GM12878 (cell line): ENCODE results near the gene JRKL. TPM values are rescaled to one million over a fixed set of nuclear protein-coding genes. Genes with fewer than 3 reads are reported as not detected.
A peak's percentile ranks its signal among the peaks of the same experiment; 100 is the strongest.

Experiments
- ATAC-seq: fragments of 200-7000 bp; cut with Tn5 transposase; 3 replicates; pipeline ENCODE4 v1.9.1; 2020; ENCODE audit warnings: mild to moderate bottlenecking, moderate library complexity
- BruUV-seq: library from RNA; stranded (reverse); fragments of 400-500 nt; replicated peaks from 2 replicates; lab custom pipeline; 2021; lab: Mats Ljungman, UMichigan
- CTCF ChIA-PET: fragments of 300-600 bp; sonication (Branson Sonifier 250); formaldehyde crosslinking; extraction: SDS; loops from one replicate; lab custom pipeline; 2021; ENCODE audit warnings: inconsistent platforms; lab: Yijun Ruan, JAX
- POLR2A ChIA-PET: fragments of 350-600 bp; formaldehyde crosslinking; extraction: SDS; loops from one replicate; lab custom pipeline; 2021; ENCODE audit warnings: inconsistent platforms; lab: Charles Lee
- RAD21 ChIA-PET: fragments of 300-600 bp; sonication (Branson Sonifier 250); formaldehyde crosslinking; loops from one replicate; lab custom pipeline; 2023; ENCODE audit warnings: antibody characterized with exemption; ENCODE audit not compliant: unreplicated experiment; lab: Charles Lee
- SMC1A ChIA-PET: fragments of 300-600 bp; sonication (Branson Sonifier 250); formaldehyde crosslinking; loops from one replicate; lab custom pipeline; 2023; ENCODE audit not compliant: unreplicated experiment, uncharacterized antibody; lab: Charles Lee
- DNase-seq: peaks from one replicate; pipeline ENCODE4 v3.0.0-alpha.2; 2011; ENCODE audit warnings: low read depth, low spot score
- FAIRE-seq: peaks from 3 replicates; lab custom pipeline; 2011; peaks lifted over from hg19 to GRCh38; lab: Jason Lieb, UNC
- H2AFZ ChIP-seq: 2 replicates; pipeline ENCODE4 v1.6.0; 2011; ENCODE audit warnings: low read depth, low read length, control low read depth; ENCODE audit not compliant: control insufficient read depth
- H3K27ac ChIP-seq: 2 replicates; pipeline ENCODE4 v1.5.1; 2011; ENCODE audit warnings: control low read depth; ENCODE audit not compliant: control insufficient read depth, insufficient read depth
- H3K27me3 ChIP-seq, 2 experiments: replicated peaks in 1 of 2; 2 replicates each; pipeline versions ENCODE4 v1.6.0 to v1.6.1; 2011; ENCODE audit warnings: low read length in 1 of 2; ENCODE audit not compliant: control insufficient read depth in 2 of 2, insufficient read depth in 2 of 2
- H3K36me3 ChIP-seq, 2 experiments: 2 replicates each; pipeline ENCODE4 v1.5.1; 2011; ENCODE audit warnings: low read length in 1 of 2; ENCODE audit not compliant: control insufficient read depth in 2 of 2, insufficient read depth in 2 of 2
- H3K4me1 ChIP-seq: 2 replicates; pipeline ENCODE4 v1.6.1; 2011; ENCODE audit warnings: mild to moderate bottlenecking, low read length, moderate library complexity, mixed read lengths; ENCODE audit not compliant: control insufficient read depth, insufficient read depth
- H3K4me2 ChIP-seq: 2 replicates; pipeline ENCODE4 v1.6.0; 2011; ENCODE audit warnings: control low read depth; ENCODE audit not compliant: control insufficient read depth, insufficient read depth
- H3K4me3 ChIP-seq: fragments of 200-600 bp; sonication (generic); 2 replicates; pipeline ENCODE4 v1.5.1; 2016
- H3K79me2 ChIP-seq: 2 replicates; pipeline ENCODE4 v1.6.0; 2011; ENCODE audit warnings: low read length; ENCODE audit not compliant: control insufficient read depth, insufficient read depth
- H3K9ac ChIP-seq: 2 replicates; pipeline ENCODE4 v1.8.0; 2011; ENCODE audit warnings: low read length, control low read depth, mixed read lengths; ENCODE audit not compliant: control insufficient read depth, insufficient read depth
- H3K9me3 ChIP-seq: replicated peaks from 3 replicates; pipeline ENCODE4 v1.5.1; 2011; ENCODE audit warnings: mild to moderate bottlenecking, low read length; ENCODE audit not compliant: control insufficient read depth, insufficient read depth
- H4K20me1 ChIP-seq: 2 replicates; pipeline ENCODE4 v1.6.0; 2011; ENCODE audit not compliant: control insufficient read depth, insufficient read depth
- ATF7 ChIP-seq: fragments of 450-650 bp; IDR thresholded peaks from 2 replicates; pipeline ENCODE4 v1.6.1; 2016; ENCODE audit warnings: low read depth, mild to moderate bottlenecking
- CBX5 ChIP-seq: sonication (generic); IDR thresholded peaks from 2 replicates; pipeline ENCODE4 v1.6.1; 2016; ENCODE audit warnings: low read depth, moderate library complexity, mild to moderate bottlenecking, inconsistent platforms
- NFYB ChIP-seq: IDR thresholded peaks from 2 replicates; pipeline ENCODE4 v1.6.1; 2011; ENCODE audit warnings: low read depth, mild to moderate bottlenecking, low read length, improper control_type of control experiment, moderate library complexity; ENCODE audit not compliant: insufficient read depth
- NRF1 ChIP-seq: conservative IDR thresholded peaks from 2 replicates; pipeline ENCODE4 v1.6.1; 2011; ENCODE audit warnings: mild to moderate bottlenecking, low read depth, low read length, improper control_type of control experiment
- PKNOX1 ChIP-seq: fragments of 450-650 bp; IDR thresholded peaks from 2 replicates; pipeline ENCODE4 v1.6.1; 2016; ENCODE audit warnings: mild to moderate bottlenecking
- PML ChIP-seq: IDR thresholded peaks from 2 replicates; pipeline ENCODE4 v1.6.1; 2012; ENCODE audit warnings: low read length, inconsistent platforms
- RB1 ChIP-seq: fragments of 450-650 bp; formaldehyde crosslinking; IDR thresholded peaks from 2 replicates; pipeline ENCODE4 v1.6.1; 2017; ENCODE audit warnings: mild to moderate bottlenecking, borderline replicate concordance
- RUNX3 ChIP-seq: IDR thresholded peaks from 2 replicates; pipeline ENCODE4 v1.6.1; 2012; ENCODE audit warnings: low read length, inconsistent platforms
- SPI1 ChIP-seq: IDR thresholded peaks from 2 replicates; pipeline ENCODE4 v1.6.1; 2011; ENCODE audit warnings: low read depth, mild to moderate bottlenecking, low read length, moderate library complexity, borderline replicate concordance; ENCODE audit not compliant: insufficient read depth
- TBL1XR1 ChIP-seq: IDR thresholded peaks from 2 replicates; pipeline ENCODE4 v1.6.1; 2012; ENCODE audit warnings: low read depth, low read length, improper control_type of control experiment
- ZNF24 ChIP-seq: fragments of 450-650 bp; IDR thresholded peaks from 2 replicates; pipeline ENCODE4 v1.6.1; 2017; ENCODE audit warnings: antibody characterized with exemption, mild to moderate bottlenecking
- WGBS: methylation state at CpG from one replicate; pipeline ENCODE4 v1.1.6; 2016; ENCODE audit warnings: low lambda C conversion rate; ENCODE audit not compliant: insufficient replicate concordance, insufficient coverage; ENCODE audit errors: missing lambda C conversion rate; 5-methylcytosine and 5-hydroxymethylcytosine counted together
- in situ Hi-C: fragments of 300-500 bp; cut with MboI; formaldehyde crosslinking; loops from 9 replicates; pipeline ENCODE4 v1.14.3; 2018; ENCODE audit warnings: mixed read lengths
- intact Hi-C: fragments of 100-400 bp; cut with micrococcal nuclease; formaldehyde crosslinking; loops from one replicate; pipeline ENCODE4 v1.14.2; 2022; ENCODE audit not compliant: unreplicated experiment
- polyA plus RNA-seq, 11 experiments: library from polyadenylated mRNA; depleted of rRNA in 4 of 11; unstranded in 6 of 11; stranded (reverse) in 5 of 11; fragments of >200 nt; fragmentation: Nextera tagmentation in 4 of 11; fragmentation: Illumina TruSeq in 1 of 11; extraction: Ambion mirVana in 4 of 11; extraction: Trizol in 1 of 11; gene quantifications; 1 replicate in 1 of 11; 2 replicates in 10 of 11; pipeline versions ENCODE4 v1.2.1 to v1.2.3, GENCODE V29; 2011 to 2016; ENCODE audit warnings: inconsistent platforms in 2 of 11, missing spikeins in 2 of 11, low read depth in 1 of 11
- total RNA-seq, 4 experiments: library from RNA; depleted of rRNA in 3 of 4; stranded (reverse); fragments of >200 nt in 3 of 4; fragmentation: Illumina TruSeq in 1 of 4; extraction: Trizol in 1 of 4; gene quantifications; 2 replicates each; pipeline versions ENCODE4 v1.2.1 to v1.2.3, GENCODE V29; 2013 to 2021

The JRKL gene
- total and polyA plus RNA-seq, 10 of the 15 experiments (the other 5 are each of a cell fraction or from before 2014, with no cell fraction given) = 3.8 to 12.4 (median 8.5) TPM

- CTCF ChIA-PET = interaction anchor here (1.1 kb wide), 1 partner anchor 20 kb away, joined by 3 read pairs; no protein-coding TSS in a partner anchor
- 95% methylated on average over 4 of the region's 4 CpGs for WGBS
- intact Hi-C loops (no loop called here), in situ Hi-C loops (no loop called here)
- SMC1A ChIA-PET = no interaction called here
- Histone ChIP-seq H3K4me2 (no peak overlapping the region), H3K36me3 (peaks cover 0 to 4% of the 10 kb centered on the region in 2 experiments; a peak in 2 of 4 replicates), H3K27me3 (no peaks in the 10 kb centered on the region), H3K79me2 (no peaks in the 10 kb centered on the region), H3K4me3 (no peak overlapping the region), H3K4me1 (no peaks in the 10 kb centered on the region), H3K27ac (no peak overlapping the region), H3K9me3 (peaks cover 1% of the 10 kb centered on the region; the same call in 2 of the 3 replicates), H2AFZ (no peak overlapping the region), H3K9ac (no peak overlapping the region), H4K20me1 (no peaks in the 10 kb centered on the region)
- TF ChIP-seq SPI1 (peak; percentile 10; the same call in 1 of the 2 replicates), ZNF24 (no peak)
- ATAC-seq (no peak), FAIRE-seq (no peak), DNase-seq (no peak)
- BruUV-seq = no TSS peak
- POLR2A ChIA-PET = no interaction called here
- RAD21 ChIA-PET = no interaction called here
Measured at GRCh38 chr11:96373826-96374225, 16.0 kb upstream of the JRKL start.

GRCh38 chr11:96376796-96377195 lies 13.0 kb upstream of the JRKL start:
- ChIA-PET RAD21 (no interaction called here), CTCF (interaction anchor here (0.6 to 1.0 kb wide), 3 partner anchors 33 to 1309 kb away, joined by 3 to 4 read pairs (median 3); no protein-coding TSS in a partner anchor), SMC1A (no interaction called here), POLR2A (interaction anchor here (0.7 kb wide), 1 partner anchor 72 kb away, joined by 4 read pairs; no protein-coding TSS in a partner anchor)
- H3K27me3 ChIP-seq = no peaks in the 10 kb centered on the region
- TF ChIP-seq NRF1 (no peak), TBL1XR1 (no peak), ATF7 (no peak), RUNX3 (no peak), NFYB (no peak), CBX5 (no peak), PML (no peak), RB1 (no peak), PKNOX1 (no peak)
- intact Hi-C loops = no loop called here
- no peak overlapping the region for H2AFZ ChIP-seq
- H3K9ac ChIP-seq = no peak overlapping the region
- no peak overlapping the region for H3K4me3 ChIP-seq
- in situ Hi-C loops = no loop called here
- H3K4me1 ChIP-seq = no peaks in the 10 kb centered on the region
- no peaks in the 10 kb centered on the region for H3K79me2 ChIP-seq
- no peaks in the 10 kb centered on the region for H4K20me1 ChIP-seq
- H3K9me3 ChIP-seq = no peaks in the 10 kb centered on the region; the same call in 2 of the 3 replicates
- H3K27ac ChIP-seq = no peak overlapping the region
- no TSS peak for BruUV-seq
- WGBS = 100% methylated on average over 1 of the region's 1 CpG
- no peak for ATAC-seq
- no peak for DNase-seq
- H3K4me2 ChIP-seq = no peak overlapping the region
- no peaks in the 10 kb centered on the region for H3K36me3 ChIP-seq
- FAIRE-seq = no peak
